ENCODE results near the gene ACVRL1.

Gene ACVRL1

GRCh38 chr12:51970904-51971646, 63.8 kb downstream of the ACVRL1 start:
- no peak for DNase-seq (ENCODE audit: low spot score)

- DNase-seq (ENCODE audit: low spot score), result no peak
Measured at GRCh38 chr12:51971679-51972421, 64.5 kb downstream of the ACVRL1 start.

- DNase-seq (ENCODE audit: low spot score), result no peak
Measured at GRCh38 chr12:51972422-51972812, 65.1 kb downstream of the ACVRL1 start.

- DNase-seq (ENCODE audit: low spot score), result no peak
Measured at GRCh38 chr12:51972849-51973273, 65.6 kb downstream of the ACVRL1 start.
